A549 (cell line): ENCODE results near the gene GNG7.

Experiments used
- CBX8 ChIP-seq: fragments of 200-600 bp; sonication (generic); IDR thresholded peaks from 2 replicates; pipeline ENCODE4 v1.6.1; 2016
- CEBPB ChIP-seq, 2 experiments: fragments of >200 bp in 1 of 2; sonication (Bioruptor Twin) in 1 of 2; formaldehyde crosslinking in 1 of 2; IDR thresholded peaks; 2 replicates each; pipeline ENCODE4 v1.6.1; 2012 to 2016
- CHD4 ChIP-seq: fragments of 200-600 bp; sonication (generic); IDR thresholded peaks from 2 replicates; pipeline ENCODE4 v1.6.1; 2016; ENCODE audit warnings: antibody characterized with exemption, mild to moderate bottlenecking, borderline replicate concordance
- EP300 ChIP-seq, 2 experiments: fragments of >200 bp; sonication (Bioruptor Twin); formaldehyde crosslinking; IDR thresholded peaks; 2 replicates in 1 of 2; 3 replicates in 1 of 2; pipeline ENCODE4 v1.6.1; 2016 to 2017
- MAFK ChIP-seq: fragments of 450-650 bp; IDR thresholded peaks from 2 replicates; pipeline ENCODE4 v1.6.1; 2014; ENCODE audit not compliant: partially characterized antibody
- POLR2A ChIP-seq: IDR thresholded peaks from 2 replicates; pipeline ENCODE4 v1.6.1; 2012; ENCODE audit warnings: mild to moderate bottlenecking, low read length
- RAD21 ChIP-seq, 2 experiments: fragments of >200 bp in 1 of 2; sonication (Bioruptor Twin) in 1 of 2; formaldehyde crosslinking in 1 of 2; IDR thresholded peaks in 1 of 2; conservative IDR thresholded peaks in 1 of 2; 2 replicates in 1 of 2; 3 replicates in 1 of 2; pipeline ENCODE4 v1.6.1; 2012 to 2018; ENCODE audit warnings: inconsistent platforms in 1 of 2
- SMC3 ChIP-seq: fragments of >200 bp; sonication (Bioruptor Twin); formaldehyde crosslinking; IDR thresholded peaks from 3 replicates; pipeline ENCODE4 v1.6.1; 2018; ENCODE audit warnings: inconsistent platforms
- TF ChIP-seq, protein P1 (sequence below): IDR thresholded peaks from 2 replicates; pipeline ENCODE4 v1.6.1; 2012
- TF ChIP-seq, protein P2 (sequence below): fragments of >200 bp; sonication (Bioruptor Twin); formaldehyde crosslinking; IDR thresholded peaks from 3 replicates; pipeline ENCODE4 v1.5.1; 2016
- TF ChIP-seq, protein P3 (sequence below): fragments of 250-450 bp; sonication (Bioruptor Pico); IDR thresholded peaks from 2 replicates; pipeline ENCODE4 v1.5.0; 2020; ENCODE audit warnings: low read depth, mild to moderate bottlenecking, moderate library complexity
- TF ChIP-seq, protein P4 (sequence below): fragments of 150-350 bp; IDR thresholded peaks from 2 replicates; pipeline ENCODE4 v1.6.1; 2014; ENCODE audit warnings: low read depth, mild to moderate bottlenecking, low read length
- TF ChIP-seq, protein P5 (sequence below): fragments of 450-650 bp; IDR thresholded peaks from 2 replicates; pipeline ENCODE4 v1.6.1; 2014; ENCODE audit warnings: antibody characterized with exemption
- TF ChIP-seq, protein P6 (sequence below): fragments of 200-600 bp; sonication (generic); IDR thresholded peaks from 2 replicates; pipeline ENCODE4 v1.6.1; 2016; ENCODE audit warnings: antibody characterized with exemption, mild to moderate bottlenecking, moderate library complexity

DNA sequence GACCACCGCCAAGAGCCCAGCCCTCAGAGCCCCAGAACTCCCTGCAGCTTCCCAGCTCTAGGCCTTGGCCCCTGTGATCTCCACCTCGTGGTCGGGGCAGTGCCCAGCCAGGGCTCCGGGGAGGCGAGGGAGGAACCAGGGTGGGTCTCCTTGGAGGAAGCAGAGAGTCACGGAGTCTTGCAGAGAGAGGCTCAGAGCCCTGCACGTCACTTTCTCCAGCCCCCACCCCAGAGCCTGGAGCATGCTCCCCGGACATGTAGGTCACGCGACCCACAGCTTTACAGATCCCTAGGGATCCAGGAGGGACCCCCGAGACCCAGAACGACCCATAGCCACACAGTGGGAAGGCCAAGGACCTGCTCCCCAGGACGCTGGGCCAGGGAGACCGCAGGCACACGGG lies 214.7 kb downstream of the GNG7 start:
- TF ChIP-seq POLR2A (no peak), CEBPB (IDR thresholded peaks at IDR 0.05) (no peak), SMC3 (no peak), MAFK (no peak), CHD4 (no peak), CBX8 (no peak), EP300 (IDR thresholded peaks at IDR 0.05) (no peak), RAD21 (conservative IDR thresholded peaks at IDR 0.05 in 1 of 2, IDR thresholded peaks at IDR 0.05 in 1 of 2) (no peak)
- TF ChIP-seq, protein P1, sequence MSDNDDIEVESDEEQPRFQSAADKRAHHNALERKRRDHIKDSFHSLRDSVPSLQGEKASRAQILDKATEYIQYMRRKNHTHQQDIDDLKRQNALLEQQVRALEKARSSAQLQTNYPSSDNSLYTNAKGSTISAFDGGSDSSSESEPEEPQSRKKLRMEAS: no peak
- TF ChIP-seq, protein P2, sequence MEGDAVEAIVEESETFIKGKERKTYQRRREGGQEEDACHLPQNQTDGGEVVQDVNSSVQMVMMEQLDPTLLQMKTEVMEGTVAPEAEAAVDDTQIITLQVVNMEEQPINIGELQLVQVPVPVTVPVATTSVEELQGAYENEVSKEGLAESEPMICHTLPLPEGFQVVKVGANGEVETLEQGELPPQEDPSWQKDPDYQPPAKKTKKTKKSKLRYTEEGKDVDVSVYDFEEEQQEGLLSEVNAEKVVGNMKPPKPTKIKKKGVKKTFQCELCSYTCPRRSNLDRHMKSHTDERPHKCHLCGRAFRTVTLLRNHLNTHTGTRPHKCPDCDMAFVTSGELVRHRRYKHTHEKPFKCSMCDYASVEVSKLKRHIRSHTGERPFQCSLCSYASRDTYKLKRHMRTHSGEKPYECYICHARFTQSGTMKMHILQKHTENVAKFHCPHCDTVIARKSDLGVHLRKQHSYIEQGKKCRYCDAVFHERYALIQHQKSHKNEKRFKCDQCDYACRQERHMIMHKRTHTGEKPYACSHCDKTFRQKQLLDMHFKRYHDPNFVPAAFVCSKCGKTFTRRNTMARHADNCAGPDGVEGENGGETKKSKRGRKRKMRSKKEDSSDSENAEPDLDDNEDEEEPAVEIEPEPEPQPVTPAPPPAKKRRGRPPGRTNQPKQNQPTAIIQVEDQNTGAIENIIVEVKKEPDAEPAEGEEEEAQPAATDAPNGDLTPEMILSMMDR: no peak
- TF ChIP-seq, protein P3, sequence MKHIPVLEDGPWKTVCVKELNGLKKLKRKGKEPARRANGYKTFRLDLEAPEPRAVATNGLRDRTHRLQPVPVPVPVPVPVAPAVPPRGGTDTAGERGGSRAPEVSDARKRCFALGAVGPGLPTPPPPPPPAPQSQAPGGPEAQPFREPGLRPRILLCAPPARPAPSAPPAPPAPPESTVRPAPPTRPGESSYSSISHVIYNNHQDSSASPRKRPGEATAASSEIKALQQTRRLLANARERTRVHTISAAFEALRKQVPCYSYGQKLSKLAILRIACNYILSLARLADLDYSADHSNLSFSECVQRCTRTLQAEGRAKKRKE (CRISPR knock-in tag): no peak
- TF ChIP-seq, protein P4, sequence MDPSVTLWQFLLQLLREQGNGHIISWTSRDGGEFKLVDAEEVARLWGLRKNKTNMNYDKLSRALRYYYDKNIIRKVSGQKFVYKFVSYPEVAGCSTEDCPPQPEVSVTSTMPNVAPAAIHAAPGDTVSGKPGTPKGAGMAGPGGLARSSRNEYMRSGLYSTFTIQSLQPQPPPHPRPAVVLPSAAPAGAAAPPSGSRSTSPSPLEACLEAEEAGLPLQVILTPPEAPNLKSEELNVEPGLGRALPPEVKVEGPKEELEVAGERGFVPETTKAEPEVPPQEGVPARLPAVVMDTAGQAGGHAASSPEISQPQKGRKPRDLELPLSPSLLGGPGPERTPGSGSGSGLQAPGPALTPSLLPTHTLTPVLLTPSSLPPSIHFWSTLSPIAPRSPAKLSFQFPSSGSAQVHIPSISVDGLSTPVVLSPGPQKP: no peak
- TF ChIP-seq, protein P5, sequence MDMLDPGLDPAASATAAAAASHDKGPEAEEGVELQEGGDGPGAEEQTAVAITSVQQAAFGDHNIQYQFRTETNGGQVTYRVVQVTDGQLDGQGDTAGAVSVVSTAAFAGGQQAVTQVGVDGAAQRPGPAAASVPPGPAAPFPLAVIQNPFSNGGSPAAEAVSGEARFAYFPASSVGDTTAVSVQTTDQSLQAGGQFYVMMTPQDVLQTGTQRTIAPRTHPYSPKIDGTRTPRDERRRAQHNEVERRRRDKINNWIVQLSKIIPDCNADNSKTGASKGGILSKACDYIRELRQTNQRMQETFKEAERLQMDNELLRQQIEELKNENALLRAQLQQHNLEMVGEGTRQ: no peak
- TF ChIP-seq, protein P6, sequence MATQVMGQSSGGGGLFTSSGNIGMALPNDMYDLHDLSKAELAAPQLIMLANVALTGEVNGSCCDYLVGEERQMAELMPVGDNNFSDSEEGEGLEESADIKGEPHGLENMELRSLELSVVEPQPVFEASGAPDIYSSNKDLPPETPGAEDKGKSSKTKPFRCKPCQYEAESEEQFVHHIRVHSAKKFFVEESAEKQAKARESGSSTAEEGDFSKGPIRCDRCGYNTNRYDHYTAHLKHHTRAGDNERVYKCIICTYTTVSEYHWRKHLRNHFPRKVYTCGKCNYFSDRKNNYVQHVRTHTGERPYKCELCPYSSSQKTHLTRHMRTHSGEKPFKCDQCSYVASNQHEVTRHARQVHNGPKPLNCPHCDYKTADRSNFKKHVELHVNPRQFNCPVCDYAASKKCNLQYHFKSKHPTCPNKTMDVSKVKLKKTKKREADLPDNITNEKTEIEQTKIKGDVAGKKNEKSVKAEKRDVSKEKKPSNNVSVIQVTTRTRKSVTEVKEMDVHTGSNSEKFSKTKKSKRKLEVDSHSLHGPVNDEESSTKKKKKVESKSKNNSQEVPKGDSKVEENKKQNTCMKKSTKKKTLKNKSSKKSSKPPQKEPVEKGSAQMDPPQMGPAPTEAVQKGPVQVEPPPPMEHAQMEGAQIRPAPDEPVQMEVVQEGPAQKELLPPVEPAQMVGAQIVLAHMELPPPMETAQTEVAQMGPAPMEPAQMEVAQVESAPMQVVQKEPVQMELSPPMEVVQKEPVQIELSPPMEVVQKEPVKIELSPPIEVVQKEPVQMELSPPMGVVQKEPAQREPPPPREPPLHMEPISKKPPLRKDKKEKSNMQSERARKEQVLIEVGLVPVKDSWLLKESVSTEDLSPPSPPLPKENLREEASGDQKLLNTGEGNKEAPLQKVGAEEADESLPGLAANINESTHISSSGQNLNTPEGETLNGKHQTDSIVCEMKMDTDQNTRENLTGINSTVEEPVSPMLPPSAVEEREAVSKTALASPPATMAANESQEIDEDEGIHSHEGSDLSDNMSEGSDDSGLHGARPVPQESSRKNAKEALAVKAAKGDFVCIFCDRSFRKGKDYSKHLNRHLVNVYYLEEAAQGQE: no peak
